Activated naive CD8-positive, alpha-beta T cell treated with anti-CD3 and anti-CD28 coated beads, Interleukin-2, amount 10 ng/mL, durations not matched to agents 7 days and 5 days (primary cell): Measurements from ENCODE around the gene MRPL21. TPM values are rescaled to one million over a fixed set of nuclear protein-coding genes. Genes with fewer than 3 reads are reported as not detected.
A peak's percentile ranks its signal among the peaks of the same experiment; 100 is the strongest.

Source experiments
- ATAC-seq: fragments of 150-1000 bp; cut with Tn5 transposase; one replicate; pipeline ENCODE4 v1.10.0; 2021; ENCODE audit warnings: low read depth, moderate library complexity
- POLR2A ChIA-PET: fragments of 350-600 bp; sonication (Branson Sonifier 250); formaldehyde crosslinking; loops from one replicate; lab custom pipeline; 2021; ENCODE audit warnings: antibody characterized with exemption; lab: Charles Lee
- DNase-seq: peaks from one replicate; pipeline ENCODE4 v3.0.0; 2021
- H3K27ac Mint-ChIP-seq: one replicate; pipeline ENCODE4 v1.8.0; 2022; ENCODE audit warnings: mild to moderate bottlenecking, mixed read lengths
- H3K27me3 Mint-ChIP-seq: one replicate; pipeline ENCODE4 v1.8.0; 2022; ENCODE audit warnings: mild to moderate bottlenecking, moderate library complexity, mixed read lengths
- H3K36me3 Mint-ChIP-seq: one replicate; pipeline ENCODE4 v1.8.0; 2021; ENCODE audit warnings: mild to moderate bottlenecking, mixed read lengths
- H3K4me1 Mint-ChIP-seq: one replicate; pipeline ENCODE4 v1.8.0; 2021; ENCODE audit warnings: mixed read lengths
- H3K4me3 Mint-ChIP-seq: one replicate; pipeline ENCODE4 v1.8.0; 2022; ENCODE audit warnings: mild to moderate bottlenecking, moderate library complexity, mixed read lengths
- H3K9me3 Mint-ChIP-seq: one replicate; pipeline ENCODE4 v1.8.0; 2021; ENCODE audit warnings: mixed read lengths
- total RNA-seq, 2 experiments: library from RNA; stranded (reverse); gene quantifications; one replicate each; pipeline ENCODE4 v1.2.3, GENCODE V29; 2021

Gene MRPL21
- total RNA-seq, 2 experiments from 2014 or later: 46.9 to 49.3 TPM

- no peak overlapping the region for H3K4me3 Mint-ChIP-seq
- DNase-seq: no peak
- ATAC-seq: no peak
- POLR2A ChIA-PET: interaction anchor here (0.7 kb wide), 1 partner anchor 212 kb away, joined by 5 read pairs; no protein-coding TSS in a partner anchor
- H3K27me3 Mint-ChIP-seq: no peaks in the 10 kb centered on the region
- peaks cover 11% of the 10 kb centered on the region for H3K36me3 Mint-ChIP-seq
- no peaks in the 10 kb centered on the region for H3K4me1 Mint-ChIP-seq
- H3K9me3 Mint-ChIP-seq: no peaks in the 10 kb centered on the region
- no peak overlapping the region for H3K27ac Mint-ChIP-seq
These were observed 8.6 kb upstream of the MRPL21 start for GRCh38 chr11:68912254-68912653.

DNA sequence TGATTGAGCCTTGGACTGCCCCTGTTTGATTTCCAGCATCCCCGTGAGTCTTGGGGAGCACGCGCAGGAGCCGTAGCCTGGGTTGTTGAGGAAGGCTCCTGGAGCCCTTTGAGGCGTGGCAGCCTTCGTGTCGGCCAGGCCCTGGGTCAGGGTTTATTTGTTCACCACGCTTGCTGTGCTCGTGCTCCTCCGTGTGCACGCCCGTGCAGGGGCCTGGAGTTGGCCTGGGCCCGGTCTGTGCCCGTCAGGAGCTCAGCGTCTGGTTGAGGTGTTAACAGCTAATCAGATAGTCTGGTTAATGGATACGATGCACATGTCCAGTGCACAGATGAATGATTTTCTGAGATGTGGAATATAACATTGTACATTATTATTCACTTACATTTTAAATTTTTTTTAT lies 8.1 kb upstream of the MRPL21 start:
- Mint-ChIP-seq H3K36me3 (peaks cover 10% of the 10 kb centered on the region), H3K4me1 (no peaks in the 10 kb centered on the region), H3K9me3 (no peaks in the 10 kb centered on the region), H3K27ac (no peak overlapping the region), H3K4me3 (no peak overlapping the region), H3K27me3 (no peaks in the 10 kb centered on the region)
- ATAC-seq (no peak), DNase-seq (no peak)
- POLR2A ChIA-PET: no interaction called here

- H3K4me3 Mint-ChIP-seq: no peak overlapping the region
- peaks cover 3% of the 10 kb centered on the region for H3K36me3 Mint-ChIP-seq
- no peaks in the 10 kb centered on the region for H3K27me3 Mint-ChIP-seq
- no peaks in the 10 kb centered on the region for H3K4me1 Mint-ChIP-seq
- no peak overlapping the region for H3K27ac Mint-ChIP-seq
- H3K9me3 Mint-ChIP-seq: no peaks in the 10 kb centered on the region
- POLR2A ChIA-PET: no interaction called here
- DNase-seq: no peak
- ATAC-seq: no peak
These were observed 7.3 kb upstream of the MRPL21 start for GRCh38 chr11:68910965-68911364.

GRCh38 chr11:68908273-68908672 lies 4.6 kb upstream of the MRPL21 start:
- POLR2A ChIA-PET: no interaction called here
- Mint-ChIP-seq H3K27ac (no peak overlapping the region), H3K36me3 (peaks cover 3% of the 10 kb centered on the region), H3K9me3 (no peaks in the 10 kb centered on the region), H3K27me3 (no peaks in the 10 kb centered on the region), H3K4me1 (peaks cover 12% of the 10 kb centered on the region), H3K4me3 (no peak overlapping the region)
- DNase-seq: no peak
- no peak for ATAC-seq

DNA sequence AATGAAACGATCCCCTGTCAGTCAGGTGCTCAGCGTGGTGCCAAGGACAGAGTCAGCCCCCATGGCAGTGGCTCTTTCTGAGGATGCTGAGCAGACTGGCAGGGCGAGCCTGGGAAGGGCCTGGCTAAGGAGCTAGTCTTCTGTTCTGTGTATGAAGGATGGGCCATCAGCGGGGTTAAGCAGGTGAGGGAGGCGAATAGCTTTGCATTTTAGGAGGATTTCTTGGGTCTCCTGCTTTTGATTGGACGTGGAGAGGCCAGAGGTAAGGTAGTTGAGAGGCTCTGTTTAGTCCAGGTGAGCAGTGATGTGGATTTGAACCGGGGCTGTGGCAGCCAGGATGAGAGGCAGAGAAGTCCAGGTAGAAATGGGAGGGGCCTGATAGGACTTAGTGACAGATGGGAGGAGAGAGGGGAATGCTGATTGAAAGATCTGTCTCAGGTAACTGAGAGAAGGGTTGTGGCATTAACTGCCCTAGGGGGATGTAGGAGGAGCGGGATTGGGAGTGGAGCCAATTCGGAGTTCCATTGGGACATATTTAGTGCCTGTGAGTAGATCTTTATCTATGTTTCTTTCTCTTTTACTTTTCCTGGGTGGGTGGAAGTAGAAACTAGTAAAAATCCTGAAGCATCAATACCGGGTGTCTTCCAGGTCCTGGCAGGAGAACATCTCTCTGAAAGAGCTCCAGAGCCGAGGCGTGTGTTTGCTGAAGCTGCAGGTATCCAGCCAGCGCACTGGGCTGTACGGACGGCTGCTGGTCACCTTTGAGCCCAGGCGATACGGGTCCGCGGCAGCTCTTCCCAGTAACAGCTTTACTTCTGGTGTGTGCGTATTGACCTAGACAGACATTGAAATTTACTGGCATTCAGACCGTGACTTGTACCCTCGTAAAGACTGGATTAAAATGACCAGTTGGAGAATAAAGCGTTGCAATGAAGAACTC lies 2.1 kb upstream of the MRPL21 start:
- Mint-ChIP-seq H3K9me3 (no peaks in the 10 kb centered on the region), H3K27ac (no peak overlapping the region)
- POLR2A ChIA-PET: no interaction called here

GRCh38 chr11:68904248-68904847 lies 716 bp upstream of the MRPL21 start:
- ATAC-seq (peak; percentile 23), DNase-seq (peak; percentile 64)
- Mint-ChIP-seq H3K36me3 (peaks cover 1% of the 10 kb centered on the region), H3K27me3 (no peaks in the 10 kb centered on the region), H3K27ac (peak overlapping the region; percentile 90), H3K4me1 (peaks cover 29% of the 10 kb centered on the region), H3K4me3 (peak overlapping the region; percentile 96), H3K9me3 (no peaks in the 10 kb centered on the region)
- POLR2A ChIA-PET: interaction anchor here (0.6 to 2.3 kb wide), 4 partner anchors 62 to 725 kb away, joined by 5 to 9 read pairs (median 7); partner anchors contain the start of genes CPT1A and TPCN2

More for the DNA sequence above, 2.1 kb upstream of the MRPL21 start:
- DNase-seq (no peak), ATAC-seq (no peak)
- peaks cover 3% of the 10 kb centered on the region for H3K36me3 Mint-ChIP-seq
- no peaks in the 10 kb centered on the region for H3K27me3 Mint-ChIP-seq
- H3K4me1 Mint-ChIP-seq: peaks cover 29% of the 10 kb centered on the region
- peak overlapping the region; percentile 96 for H3K4me3 Mint-ChIP-seq

- Mint-ChIP-seq H3K9me3 (no peaks in the 10 kb centered on the region), H3K36me3 (peaks cover 4% of the 10 kb centered on the region), H3K27ac (no peak overlapping the region), H3K27me3 (no peaks in the 10 kb centered on the region), H3K4me1 (peaks cover 29% of the 10 kb centered on the region), H3K4me3 (no peak overlapping the region)
- no peak for DNase-seq
- no peak for ATAC-seq
- POLR2A ChIA-PET: no interaction called here
These were observed 2.7 kb downstream of the MRPL21 start for GRCh38 chr11:68900835-68901381.

DNA sequence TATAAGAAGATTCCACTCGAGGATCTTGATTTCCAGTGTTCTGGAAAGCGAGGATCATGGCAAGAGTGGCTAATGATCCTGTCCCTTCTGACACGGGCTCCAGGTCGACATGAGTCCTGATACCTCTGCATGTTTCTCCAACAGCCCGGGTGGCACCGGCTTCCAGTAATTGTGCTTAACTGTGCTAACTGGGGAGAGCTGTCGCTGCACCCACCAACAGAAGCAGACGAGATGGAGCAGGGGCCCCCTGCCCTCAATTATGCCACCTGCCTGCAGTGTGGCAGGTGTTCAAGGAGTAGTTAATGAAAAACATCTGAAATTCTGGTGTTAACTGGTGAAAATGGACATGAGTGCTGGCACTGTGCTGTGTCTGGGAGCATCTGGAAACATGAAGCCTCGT lies 6.2 kb downstream of the MRPL21 start:
- Mint-ChIP-seq H3K27me3 (no peaks in the 10 kb centered on the region), H3K27ac (no peak overlapping the region), H3K9me3 (no peaks in the 10 kb centered on the region), H3K4me3 (no peak overlapping the region), H3K36me3 (peaks cover 4% of the 10 kb centered on the region), H3K4me1 (peaks cover 9% of the 10 kb centered on the region)
- no peak for ATAC-seq
- DNase-seq: no peak
- POLR2A ChIA-PET: no interaction called here

DNA sequence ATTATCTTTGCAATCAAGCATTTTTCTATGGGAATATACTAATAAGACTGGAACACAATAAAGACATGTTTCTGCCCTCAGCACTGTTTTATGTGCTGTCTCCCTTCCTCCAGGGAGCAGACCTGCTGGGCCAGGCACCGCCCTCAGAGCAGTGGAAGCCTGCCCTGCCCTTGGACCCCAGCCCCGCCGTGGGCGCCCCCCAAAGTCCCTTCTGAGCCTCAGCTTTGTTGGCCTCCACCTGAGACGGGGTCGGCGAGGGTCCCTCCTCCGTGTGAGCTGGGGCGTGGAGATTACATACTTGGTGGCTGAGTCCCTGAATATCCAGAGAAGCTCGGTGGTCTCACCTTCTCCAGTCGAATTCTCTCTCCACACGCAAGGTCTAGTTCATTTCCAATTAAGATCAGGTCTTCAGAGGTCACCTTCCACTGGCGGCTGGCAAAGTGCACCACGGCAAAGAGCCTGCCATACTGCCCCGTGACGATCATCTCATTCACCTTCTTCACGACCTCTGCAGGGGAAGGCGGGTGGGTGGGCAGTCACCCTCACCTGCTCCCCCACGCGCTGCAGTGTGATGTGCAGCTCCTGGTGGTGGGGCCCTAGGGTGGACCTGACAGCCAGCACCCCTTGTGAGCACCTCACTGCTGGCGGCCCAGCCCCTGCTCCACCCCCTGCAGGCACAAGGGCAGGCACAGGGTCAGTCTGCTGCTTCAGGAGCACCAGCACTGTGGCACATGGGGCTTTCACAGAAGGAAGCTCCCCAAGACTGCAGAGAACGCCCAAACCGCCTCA lies 7.3 kb downstream of the MRPL21 start:
- Mint-ChIP-seq H3K4me1 (no peaks in the 10 kb centered on the region), H3K4me3 (no peak overlapping the region), H3K27me3 (no peaks in the 10 kb centered on the region), H3K27ac (no peak overlapping the region), H3K9me3 (no peaks in the 10 kb centered on the region), H3K36me3 (peaks cover 7% of the 10 kb centered on the region)
- DNase-seq (no peak), ATAC-seq (no peak)
- POLR2A ChIA-PET: interaction anchor here (0.5 kb wide), 1 partner anchor 94 kb away, joined by 3 read pairs; no protein-coding TSS in a partner anchor

DNA sequence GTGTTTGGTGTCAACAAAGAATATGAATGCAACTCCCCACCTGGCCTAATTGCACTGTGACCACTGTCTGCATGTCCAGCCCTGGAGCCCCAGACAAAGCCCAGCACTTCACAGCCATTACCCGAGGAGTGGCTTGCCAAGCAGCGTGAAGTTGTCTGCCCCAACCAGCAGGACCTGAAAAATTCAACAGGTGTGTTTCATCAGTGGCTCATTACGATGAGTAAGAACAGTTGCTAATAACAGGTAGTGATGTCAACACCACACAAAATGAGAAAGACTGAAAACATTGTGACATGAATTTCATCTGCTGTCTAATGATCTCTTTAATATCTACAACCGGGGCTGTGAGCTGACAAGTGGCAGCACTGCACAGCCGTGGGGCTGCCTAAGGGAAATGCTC lies 10.3 kb downstream of the MRPL21 start:
- no peak for DNase-seq
- H3K4me1 Mint-ChIP-seq: no peaks in the 10 kb centered on the region
- no peak overlapping the region for H3K27ac Mint-ChIP-seq
- no peak for ATAC-seq
- H3K36me3 Mint-ChIP-seq: peaks cover 16% of the 10 kb centered on the region
- POLR2A ChIA-PET: no interaction called here
- no peaks in the 10 kb centered on the region for H3K9me3 Mint-ChIP-seq
- no peaks in the 10 kb centered on the region for H3K27me3 Mint-ChIP-seq
- no peak overlapping the region for H3K4me3 Mint-ChIP-seq

- Mint-ChIP-seq H3K4me1 (no peaks in the 10 kb centered on the region), H3K36me3 (peaks cover 15% of the 10 kb centered on the region), H3K27ac (no peak overlapping the region), H3K9me3 (no peaks in the 10 kb centered on the region), H3K27me3 (no peaks in the 10 kb centered on the region), H3K4me3 (no peak overlapping the region)
- DNase-seq (no peak), ATAC-seq (no peak)
- POLR2A ChIA-PET: no interaction called here
These were observed 11.1 kb downstream of the MRPL21 start for GRCh38 chr11:68892576-68892975.

- Mint-ChIP-seq H3K27ac (no peak overlapping the region), H3K27me3 (no peaks in the 10 kb centered on the region), H3K9me3 (no peaks in the 10 kb centered on the region), H3K36me3 (peaks cover 15% of the 10 kb centered on the region), H3K4me1 (no peaks in the 10 kb centered on the region), H3K4me3 (no peak overlapping the region)
- POLR2A ChIA-PET: no interaction called here
- ATAC-seq (no peak), DNase-seq (no peak)
These were observed 12.2 kb downstream of the MRPL21 start for GRCh38 chr11:68891351-68891948.
